GM12865 (cell line): ENCODE data around the gene PGS1.

Experiments
- DNase-seq: peaks from one replicate; pipeline ENCODE4 v3.0.0; 2010; ENCODE audit warnings: low read depth
- H3K4me3 ChIP-seq: 2 replicates; pipeline ENCODE4 v1.5.1; 2011; ENCODE audit warnings: mild to moderate bottlenecking, low read depth, low read length, control low read depth
- CTCF ChIP-seq: IDR thresholded peaks from 2 replicates; pipeline ENCODE4 v1.5.1; 2011; ENCODE audit warnings: low read length, control low read depth, low read depth, inconsistent platforms; ENCODE audit not compliant: insufficient read depth; ENCODE audit errors: missing control alignments

Gene PGS1

GRCh38 chr17:78387977-78388941 lies 9.8 kb downstream of the PGS1 start:
- TF ChIP-seq CTCF, result no peak
- DNase-seq, result peak; percentile 73
- H3K4me3 ChIP-seq, result no peak overlapping the region

GRCh38 chr17:78390241-78391050 lies 12.0 kb downstream of the PGS1 start:
- no peak for DNase-seq
- TF ChIP-seq CTCF, result no peak
- H3K4me3 ChIP-seq, result no peak overlapping the region

GRCh38 chr17:78391051-78391431 lies 12.6 kb downstream of the PGS1 start:
- DNase-seq, result no peak
- H3K4me3 ChIP-seq, result no peak overlapping the region
- TF ChIP-seq CTCF, result no peak

GRCh38 chr17:78391843-78392242 lies 13.4 kb downstream of the PGS1 start:
- TF ChIP-seq CTCF, result no peak
- no peak overlapping the region for H3K4me3 ChIP-seq
- no peak for DNase-seq

GRCh38 chr17:78392295-78392694 lies 13.8 kb downstream of the PGS1 start:
- TF ChIP-seq CTCF, result no peak
- H3K4me3 ChIP-seq, result no peak overlapping the region
- no peak for DNase-seq

- H3K4me3 ChIP-seq, result no peak overlapping the region
- no peak for DNase-seq
- no peak for TF ChIP-seq CTCF
Measured at GRCh38 chr17:78393575-78393974, 15.1 kb downstream of the PGS1 start.
